Fibroblast of upper back skin (primary cell): Measurements from ENCODE around the gene JAG2.

Experiments
- DNase-seq: peaks from one replicate; pipeline ENCODE4 v3.0.0-alpha.2; 2013

Gene JAG2

DNA sequence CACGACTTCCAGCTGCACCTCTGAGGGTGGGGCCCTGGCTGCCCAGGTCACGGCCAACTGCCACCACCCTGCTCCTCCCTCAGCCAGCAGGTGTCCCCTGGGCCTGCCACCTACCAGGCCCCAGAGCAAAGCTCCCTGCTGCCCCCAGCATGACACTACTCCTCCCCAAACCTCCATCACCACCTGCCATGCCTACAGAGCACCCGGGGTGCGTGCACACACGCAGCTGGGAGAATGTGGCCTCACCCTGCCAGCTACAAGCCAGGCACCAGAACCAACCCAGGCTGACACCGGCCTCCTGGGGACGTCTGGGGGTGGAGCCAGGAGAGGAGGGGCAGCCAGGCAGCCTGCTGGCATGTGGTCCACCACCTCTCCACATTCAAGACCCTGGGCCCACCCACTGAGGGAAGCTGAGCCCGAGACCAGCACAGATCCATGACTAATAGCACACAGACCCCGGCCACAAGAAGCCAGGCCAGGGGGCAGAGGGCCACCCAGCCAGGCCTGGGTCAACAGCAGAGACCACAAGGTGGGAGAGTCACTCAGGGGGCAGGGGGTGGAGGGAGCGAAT is 3.4 kb downstream of the JAG2 start:
- no peak for DNase-seq

DNA sequence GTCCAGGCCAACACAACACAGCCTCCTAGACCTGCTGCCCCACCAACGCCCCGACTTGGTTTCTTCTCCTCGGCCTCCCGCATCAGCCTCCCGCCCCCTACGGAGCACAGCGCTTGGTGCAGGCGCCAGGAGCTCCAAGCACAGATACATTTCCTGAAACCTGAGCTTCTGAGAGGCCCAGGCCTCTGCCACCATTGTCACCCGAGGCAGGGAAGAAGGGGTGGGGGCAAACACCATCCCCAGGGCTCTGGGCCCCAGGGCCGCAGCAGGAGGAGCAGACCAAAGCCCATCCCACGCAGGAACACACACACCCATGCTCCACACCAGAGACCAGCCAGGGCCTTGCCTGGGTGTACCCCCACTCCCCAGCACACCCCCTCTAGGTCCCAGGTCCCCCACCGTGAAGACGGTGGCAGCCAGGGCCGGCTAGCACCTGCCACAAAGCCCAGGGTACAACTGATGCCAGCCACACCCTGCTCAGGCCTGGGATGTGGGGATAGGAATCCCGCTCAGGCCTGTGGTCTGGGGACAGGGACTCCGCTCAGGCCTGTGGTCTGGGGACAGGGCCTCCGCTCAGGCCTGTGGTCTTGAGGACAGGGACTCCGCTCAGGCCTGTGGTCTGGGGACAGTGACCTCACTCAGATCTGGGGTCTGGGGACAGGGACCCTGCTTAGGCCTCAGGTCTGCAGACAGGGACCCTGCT is 5.4 kb downstream of the JAG2 start:
- no peak for DNase-seq

DNA sequence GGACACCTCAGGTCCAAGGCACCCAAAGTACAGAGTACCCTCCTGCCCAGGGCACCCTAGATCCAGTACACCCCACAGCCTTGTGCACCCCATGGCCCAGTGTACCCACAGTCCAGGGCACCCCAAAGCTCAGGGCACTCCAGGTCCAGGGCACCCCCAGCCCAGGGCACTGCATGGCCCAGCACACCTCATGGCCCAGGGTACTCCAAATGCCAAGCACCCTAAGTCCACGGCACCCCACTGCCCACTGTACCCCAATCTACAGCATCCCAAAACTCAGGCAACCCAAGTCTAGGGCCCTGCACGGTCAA is 6.0 kb downstream of the JAG2 start:
- no peak for DNase-seq

DNA sequence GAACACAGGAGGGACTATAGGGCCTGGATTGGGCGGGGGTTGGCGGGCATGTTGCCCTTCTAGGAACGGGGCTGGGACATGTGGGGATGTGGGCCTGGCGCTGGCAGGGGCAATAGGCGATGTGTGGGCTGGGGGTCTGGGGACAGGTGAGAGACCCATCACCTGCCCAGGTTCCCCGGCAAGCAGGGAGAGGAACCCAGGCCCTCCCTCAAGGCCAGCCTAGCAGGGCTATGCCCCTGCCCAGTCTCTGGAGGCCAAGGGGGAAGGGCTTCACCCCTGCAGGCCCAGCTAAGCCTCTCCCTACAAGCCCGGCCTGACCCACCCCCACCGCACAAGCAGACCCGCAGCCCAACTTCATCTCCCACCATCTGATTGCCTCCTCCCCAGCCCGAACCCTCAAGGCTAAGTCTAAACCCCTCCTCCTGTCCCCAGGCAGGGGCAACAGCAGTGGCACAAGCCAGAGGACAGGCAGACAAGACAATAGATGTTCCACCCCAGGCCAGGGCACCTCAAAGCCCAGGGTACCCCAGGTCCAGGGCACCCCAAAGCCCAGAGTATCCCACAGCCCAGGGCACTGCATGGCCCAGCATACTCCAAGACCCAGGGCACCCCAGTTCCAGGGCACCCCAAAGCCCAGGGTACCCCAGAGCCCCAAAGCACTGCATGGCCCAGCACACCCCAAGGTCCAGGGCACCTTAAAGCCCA is 6.5 kb downstream of the JAG2 start:
- no peak for DNase-seq

DNA sequence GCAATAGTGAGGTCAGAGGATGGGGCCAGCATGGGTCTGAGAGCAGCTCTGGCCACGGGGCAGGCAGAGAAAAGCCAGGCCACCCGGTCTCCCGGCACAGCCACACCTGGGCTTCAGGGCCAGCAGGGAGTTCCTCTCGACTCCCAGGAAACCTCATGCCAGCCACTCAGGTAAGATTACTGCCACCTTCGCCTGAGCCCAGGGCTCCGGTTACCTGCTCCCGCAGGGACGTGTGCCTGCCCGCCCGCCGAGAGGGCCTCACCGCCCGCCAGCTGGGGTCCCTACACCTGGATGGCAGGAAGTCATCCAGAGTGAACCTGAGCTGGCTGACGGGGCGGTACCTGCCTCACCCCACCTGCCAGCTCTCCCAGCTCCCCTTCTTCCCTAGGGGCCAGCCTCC is 7.3 kb downstream of the JAG2 start:
- no peak for DNase-seq

DNA sequence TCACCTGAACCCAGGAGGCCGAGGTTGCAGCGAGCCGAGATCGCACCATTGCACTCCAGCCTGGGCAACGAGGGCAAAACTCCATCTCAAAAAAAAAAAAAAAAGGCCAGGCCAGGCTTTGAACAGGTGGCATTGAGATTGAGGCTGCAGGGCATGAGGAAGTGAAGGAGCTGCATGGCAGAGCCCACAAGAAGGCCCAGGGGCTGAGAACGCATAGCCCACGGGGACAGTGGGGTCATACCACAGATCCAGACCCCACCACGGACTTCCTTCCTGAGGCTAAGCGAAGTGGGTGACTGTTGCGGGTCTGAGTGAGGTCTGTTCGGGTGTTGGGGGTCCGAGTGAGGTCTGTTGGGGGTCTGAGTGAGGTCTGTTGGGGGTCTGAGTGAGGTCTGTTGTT is 7.8 kb downstream of the JAG2 start:
- no peak for DNase-seq

DNA sequence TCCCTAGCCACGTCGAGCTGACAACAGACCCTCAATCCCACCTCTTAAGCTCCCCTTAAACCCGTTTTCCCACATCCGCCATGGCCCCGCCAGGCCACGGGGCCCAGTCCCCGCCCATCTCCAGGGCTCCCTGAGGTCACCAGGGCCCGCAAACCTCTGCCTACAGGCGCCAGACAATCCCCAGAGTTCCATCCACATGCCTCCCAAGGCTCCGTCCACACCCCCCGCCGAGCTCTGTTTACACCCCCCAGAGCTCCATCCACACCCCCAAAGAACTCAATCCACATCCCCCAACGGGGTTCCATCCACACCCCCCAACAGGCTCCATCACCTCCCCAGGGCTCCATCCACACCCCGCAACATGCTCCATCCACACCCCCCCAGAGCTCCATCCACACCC is 9.2 kb downstream of the JAG2 start:
- DNase-seq: no peak

DNA sequence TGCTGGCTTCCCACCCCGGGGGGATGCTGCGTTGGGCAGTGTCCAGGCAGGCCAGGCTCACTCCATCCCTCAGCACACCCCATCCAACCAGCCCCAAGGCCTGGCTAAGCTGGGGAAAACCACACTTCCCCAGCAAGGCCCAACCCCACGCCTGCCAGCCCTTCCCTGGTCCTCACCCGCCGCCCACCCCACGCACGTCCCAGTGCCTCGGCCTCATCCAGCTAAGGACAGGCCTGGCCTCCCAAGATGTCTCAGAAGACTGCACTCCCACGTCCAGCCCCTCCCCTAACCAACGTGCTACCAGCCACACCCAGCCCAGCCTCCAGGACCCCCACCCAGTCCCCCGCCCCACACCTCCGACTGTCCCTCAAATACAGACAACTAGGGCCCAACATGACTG is 9.8 kb downstream of the JAG2 start:
- no peak for DNase-seq

DNA sequence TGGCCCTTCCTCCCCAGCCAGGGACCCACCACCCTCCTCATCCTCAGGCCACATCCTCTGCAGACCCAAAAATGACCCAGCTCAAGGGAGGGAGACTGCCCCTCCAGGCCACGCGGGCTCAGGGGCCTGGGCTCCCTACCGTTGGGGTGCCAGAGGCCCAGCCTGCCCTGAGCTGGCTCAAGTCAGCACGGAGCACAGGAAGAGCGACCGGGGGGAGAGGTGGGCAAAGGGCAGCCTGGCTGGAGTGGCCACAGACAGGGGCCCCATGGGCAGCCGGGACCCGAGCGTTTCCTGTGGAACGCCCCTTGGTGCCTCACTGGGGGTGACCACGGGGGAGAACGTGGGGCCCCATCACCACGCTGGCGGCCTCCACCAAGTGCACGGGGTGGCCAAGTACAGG is 10.7 kb downstream of the JAG2 start:
- no peak for DNase-seq

DNA sequence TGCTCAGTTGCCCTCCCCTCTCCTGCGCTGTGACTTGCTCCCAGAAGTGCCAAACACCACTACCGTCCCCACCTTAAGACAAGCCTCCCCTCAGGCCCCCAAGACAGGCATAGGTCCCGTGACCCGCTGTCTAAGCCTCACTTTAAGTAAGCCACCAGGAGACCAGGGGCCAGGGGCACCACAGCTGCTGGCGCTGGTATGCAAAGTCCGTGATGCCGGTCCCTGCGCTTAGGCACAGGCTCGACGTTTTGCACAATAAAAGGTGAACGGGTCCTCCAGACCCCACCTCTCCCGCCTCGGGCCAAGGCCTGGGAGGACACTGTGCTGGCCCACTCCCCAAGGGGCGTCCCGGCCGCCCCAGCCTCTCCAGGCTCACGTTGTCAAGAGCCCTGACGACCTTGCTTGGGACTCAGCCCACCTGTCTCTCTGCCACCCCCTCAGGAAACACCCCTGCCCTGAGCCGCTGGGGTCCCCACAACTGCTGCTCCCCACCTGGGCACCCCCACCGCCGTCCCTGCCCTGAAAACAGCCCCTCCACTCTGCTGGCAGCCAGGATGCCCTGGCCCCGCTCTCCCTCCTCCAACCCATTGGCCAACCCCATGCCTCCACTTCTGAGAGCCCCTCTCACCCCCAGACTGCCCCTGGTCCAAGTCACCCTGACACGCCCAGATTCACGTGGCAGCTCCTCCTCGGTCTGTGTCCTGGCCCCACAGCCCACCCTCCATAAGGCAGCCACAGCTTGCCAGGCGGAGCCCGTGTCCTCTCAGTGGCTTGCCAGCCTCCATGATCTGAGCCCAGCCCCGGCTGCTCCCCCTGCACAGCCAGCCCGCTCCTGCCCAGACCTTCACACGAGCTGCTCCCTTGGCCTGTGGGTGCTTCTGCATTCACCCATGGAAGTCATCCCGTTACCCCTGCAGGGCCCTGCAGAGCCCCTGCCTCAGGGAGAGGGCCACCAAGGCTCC is 11.9 kb downstream of the JAG2 start:
- no peak for DNase-seq

DNA sequence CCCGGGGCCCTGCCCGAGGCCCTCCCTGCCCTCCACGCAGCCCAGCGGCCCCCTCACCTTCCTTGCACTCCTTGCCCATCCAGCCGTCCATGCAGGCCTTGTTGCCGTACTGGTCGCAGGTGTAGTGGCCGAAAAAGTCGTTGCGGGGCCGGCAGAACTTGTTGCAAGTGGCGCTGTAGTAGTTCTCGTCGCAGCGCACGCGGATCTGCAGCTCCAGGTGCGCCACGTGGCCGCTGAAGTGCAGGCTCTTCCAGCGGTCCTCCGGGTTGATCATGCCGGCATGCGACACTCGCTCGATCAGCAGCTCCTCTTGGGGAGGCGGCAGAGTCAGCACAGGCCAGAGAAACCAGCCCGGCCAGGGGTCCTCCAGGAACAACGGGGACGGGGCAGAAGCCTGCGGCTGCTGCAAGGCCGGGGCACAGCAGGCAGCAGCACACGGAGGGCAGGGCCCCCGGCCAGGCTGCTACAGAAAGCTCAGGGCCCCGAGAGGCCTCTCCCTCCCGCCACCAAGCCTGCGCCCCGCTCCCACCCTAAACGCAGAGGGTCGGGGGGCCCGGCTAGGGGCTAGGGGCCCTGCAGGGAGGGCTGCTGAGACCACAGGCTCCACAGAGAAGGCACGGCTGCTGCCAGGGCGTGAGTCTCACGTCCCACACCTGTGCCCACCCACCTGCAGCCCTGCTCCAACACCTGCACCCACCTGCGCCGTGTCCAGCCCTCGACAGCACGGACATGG is 12.7 kb downstream of the JAG2 start:
- DNase-seq: no peak

DNA sequence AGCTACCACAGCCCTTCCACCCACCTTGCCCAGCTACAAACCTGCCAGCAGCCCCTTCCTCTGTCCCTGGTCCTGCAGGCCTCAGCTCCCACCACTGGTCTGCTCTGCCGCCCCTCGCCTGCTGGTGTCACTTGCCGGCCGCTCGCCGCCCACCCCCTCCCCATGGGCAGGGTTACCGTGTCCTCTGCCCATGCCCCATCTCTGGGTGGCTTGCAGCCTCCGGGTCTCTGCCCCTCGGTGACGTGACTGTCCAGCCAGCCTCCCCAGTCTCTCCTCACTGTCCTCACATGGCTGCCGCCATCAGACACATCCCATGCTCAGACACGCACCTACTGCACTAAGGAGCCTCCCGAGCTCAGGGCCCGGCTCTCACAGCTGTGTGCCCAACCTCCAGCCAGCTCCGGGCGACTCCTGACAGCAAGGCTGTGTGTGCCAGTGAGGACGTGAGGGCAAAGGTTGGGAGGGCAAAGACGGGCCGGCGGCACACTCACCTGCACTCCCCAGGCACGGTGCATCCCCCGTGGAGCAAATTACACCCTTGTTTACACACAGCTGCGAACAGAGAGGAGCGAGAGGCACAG is 13.4 kb downstream of the JAG2 start:
- DNase-seq: no peak

DNA sequence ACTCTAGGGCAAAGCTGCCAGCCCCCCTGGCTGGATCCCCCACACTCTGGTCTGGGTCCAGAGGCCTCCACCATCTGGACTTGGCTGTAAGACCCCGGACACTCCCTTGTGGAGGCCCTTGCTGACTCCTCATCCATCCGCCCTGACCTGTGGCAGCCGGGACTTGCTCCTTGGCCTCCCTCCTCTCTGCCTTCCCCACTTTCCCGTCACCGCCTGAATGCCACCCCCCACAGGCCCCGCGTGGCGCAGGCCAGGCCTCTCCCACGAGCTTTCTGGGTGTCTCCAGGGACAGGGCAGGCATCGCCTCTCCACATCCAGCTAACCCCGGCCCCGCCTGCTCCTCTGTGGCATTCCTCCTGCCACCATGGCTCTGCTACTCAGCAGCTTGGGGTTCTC is 14.1 kb downstream of the JAG2 start:
- no peak for DNase-seq

DNA sequence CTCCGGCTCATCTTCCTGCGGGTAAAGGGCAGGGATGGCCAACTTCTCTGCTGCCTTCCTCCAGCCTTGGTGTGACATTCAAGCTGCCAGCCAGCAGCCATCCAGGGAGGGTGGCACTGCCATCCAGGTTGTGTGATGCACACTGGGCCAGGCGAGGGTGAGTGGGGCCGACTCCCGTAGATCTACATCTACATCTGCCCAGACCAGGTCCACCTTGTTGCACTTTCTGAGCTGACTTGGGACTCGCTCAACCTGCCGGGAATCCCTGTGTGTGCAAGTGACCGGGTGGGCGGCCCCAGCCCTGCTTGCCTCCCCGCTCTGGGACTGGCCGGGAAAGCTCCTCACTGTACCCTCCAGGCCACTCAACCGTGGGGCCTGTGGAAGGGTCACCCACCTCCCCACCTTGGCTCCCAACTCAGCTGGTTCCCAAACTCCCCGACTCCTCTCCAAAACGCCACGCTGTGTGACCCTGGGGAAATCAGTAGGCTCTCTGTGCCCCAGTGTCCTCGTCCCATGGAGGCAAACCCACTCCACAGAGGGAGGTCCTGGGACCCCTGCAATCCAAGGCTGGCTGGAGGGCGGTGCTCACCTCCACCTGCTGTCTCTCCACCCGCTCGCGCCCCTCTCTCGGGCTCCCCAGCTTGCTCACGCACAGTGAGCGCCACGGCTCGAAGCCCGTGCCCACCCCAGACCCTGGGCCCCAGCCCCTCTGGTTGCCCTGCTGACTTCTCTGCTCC is 14.7 kb downstream of the JAG2 start:
- no peak for DNase-seq

DNA sequence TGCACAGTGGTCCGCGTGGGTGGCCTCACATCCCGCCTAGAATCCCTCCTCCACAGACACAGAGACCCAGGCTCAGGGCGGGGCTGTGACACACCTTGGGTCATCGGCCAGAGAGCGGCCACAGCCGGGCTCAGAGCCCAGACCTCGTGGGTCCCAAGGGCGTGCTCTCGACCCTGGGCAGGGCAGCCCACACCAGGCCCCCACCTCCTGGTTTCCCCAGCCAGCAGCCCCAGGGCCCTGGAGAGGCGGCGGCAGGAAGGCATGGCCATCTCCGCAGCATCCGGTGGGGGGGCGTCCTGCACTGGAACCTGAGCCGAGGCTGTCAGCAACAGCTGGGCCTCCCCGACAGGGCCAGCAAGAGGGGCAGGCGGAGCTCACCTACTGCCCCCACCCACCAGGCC is 15.2 kb downstream of the JAG2 start:
- DNase-seq: no peak

DNA sequence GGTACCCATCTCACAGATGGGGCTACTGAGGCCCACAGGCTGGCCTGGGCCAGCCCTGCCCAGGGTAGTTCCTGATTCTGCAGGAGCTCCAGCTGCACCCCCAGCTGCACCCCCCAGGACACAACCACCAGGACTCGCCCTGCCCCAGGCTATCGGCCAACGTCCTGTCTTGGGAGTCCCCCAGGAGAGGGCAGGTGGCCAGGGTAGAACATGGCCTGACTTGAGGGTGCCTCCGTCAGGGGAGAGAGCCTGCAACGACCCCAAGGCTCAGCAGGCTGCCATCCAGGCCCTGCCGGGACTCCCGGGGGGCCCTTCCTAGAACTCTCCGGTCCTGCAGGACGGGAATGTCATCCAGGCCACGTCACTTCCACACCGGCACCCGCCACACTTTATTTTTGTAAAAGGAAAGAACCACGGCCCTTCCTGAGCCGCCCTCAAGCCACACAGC is 15.8 kb downstream of the JAG2 start:
- DNase-seq: no peak

DNA sequence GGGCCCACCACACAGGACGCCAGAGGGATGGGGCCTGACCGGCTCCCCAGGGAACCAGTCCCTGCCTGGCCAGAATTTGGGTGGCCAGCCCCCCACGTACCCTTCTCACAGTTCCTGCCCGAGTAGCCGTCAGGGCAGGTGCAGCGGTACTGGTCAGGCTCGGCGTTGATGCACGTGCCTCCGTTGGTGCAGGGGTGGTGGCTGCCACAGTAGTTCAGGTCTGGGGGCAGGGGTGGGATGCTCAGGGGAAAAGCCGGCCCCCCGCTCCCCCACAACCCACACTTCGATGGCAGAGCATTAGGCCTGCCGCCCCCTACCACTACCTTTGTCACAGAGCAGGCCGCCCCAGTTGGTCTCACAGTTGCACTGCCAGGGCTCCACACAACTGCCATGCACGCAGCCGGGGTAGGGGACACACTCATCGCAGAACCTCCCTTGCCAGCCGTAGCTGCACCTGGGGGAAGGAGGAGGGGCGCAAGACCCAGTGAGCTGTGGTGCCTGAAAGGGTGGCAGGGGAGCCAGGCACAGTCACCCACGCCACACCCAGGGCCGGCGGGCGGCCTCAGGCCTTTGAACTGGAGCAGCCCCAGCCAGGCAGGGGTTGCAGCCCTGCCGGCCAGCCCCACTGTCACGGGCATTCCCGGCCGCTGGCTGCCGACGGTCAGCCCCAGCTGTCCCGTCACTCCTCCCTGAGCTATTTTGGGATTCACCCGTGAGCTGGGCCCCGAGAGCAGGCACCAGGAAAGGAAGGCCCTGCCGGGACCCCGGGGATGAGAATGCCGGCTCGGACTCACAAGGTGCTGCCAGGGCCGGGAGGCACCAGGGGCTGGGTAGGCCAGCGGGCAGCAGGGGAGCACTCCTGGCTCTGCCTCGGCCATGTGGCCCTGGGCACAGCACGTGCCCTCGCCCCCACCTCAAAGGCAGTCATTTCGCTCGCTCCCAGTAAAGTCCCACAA is 16.5 kb downstream of the JAG2 start:
- DNase-seq: no peak

DNA sequence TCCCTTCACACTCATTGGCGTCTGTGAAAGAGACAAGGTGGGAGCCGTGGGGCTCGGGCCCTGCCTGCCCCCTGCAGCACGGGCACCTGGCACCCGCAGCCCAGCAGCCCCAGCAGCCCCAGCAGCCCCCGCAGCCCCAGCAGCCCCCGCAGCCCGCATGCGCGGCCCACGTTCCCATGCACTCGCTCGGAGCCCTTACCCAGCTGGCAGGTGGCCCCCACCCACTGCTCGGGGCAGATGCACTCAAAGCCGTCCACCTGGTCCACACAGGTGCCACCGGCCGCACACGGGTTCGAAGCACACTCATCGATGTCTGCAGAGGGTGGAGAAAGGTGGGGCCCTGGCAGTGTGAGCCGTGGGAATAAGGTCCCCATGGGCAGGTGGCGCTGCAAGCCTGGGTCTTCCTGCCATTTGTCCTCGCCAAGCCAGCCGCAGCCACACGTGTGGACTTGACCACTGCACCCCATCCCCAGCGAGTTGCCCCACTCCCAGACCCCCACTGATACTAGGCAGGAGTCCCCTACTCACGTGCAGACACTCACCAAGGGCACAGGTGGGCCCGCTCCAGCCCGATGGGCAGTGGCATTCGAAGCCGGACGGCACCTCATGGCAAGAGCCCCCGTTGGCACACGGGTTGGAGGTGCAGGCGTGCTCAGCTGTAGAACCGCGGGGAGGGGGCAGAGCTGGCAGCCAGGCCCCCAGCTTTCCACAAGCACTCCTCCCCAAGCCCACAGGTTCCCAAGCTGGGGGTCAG is 17.3 kb downstream of the JAG2 start:
- DNase-seq: no peak

DNA sequence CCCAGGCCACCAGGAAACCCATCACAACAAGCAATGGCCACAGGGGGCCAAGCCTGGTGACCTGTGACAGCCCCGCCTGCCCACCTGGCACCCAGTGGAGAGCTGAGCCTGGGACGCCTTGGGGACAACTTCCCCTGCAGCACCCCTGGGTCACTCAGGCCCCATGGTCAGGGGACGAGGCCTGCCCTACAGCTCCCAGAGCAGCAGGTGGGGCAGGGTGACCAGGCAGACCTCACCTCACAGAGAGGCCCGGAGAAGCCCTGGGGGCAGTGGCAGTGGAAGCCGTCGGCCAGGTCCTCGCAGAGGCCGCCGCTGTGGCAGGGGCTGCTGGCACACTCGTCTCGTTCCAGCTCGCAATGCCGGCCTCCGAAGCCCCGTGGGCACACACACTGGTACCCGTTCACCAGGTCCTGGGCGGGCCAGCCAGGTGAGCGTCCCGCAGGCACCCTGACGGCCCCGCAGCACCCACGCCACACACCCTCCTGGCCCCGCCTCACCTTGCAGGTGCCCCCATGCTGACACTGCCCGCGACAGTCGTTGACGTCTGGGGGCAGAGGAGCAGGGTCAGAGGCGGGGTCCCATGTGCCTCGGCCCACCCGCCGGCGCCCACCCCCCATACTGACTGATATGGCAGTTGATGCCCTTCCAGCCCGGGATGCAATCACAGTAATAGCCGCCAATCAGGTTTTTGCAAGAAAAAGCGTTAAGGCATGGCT is 18.1 kb downstream of the JAG2 start:
- DNase-seq: no peak
